Activated CD4-positive, alpha-beta T cell treated with anti-CD3 and anti-CD28 coated beads, Interleukin-10, Interleukin-2, amounts not matched to agents 100 ng/mL and 50 ng/mL, durations not matched to agents 16 hours and 8 hours (primary cell): ENCODE data around the gene TTC34.
"Not testable (repeated sequence)": the region's sequence is repeated elsewhere in the genome, so short reads cannot be mapped to it uniquely, and the experiment has no call there.

ENCODE experiments used
- DNase-seq: peaks from one replicate; pipeline ENCODE4 v3.0.0-alpha.2; 2020

The TTC34 gene

DNA sequence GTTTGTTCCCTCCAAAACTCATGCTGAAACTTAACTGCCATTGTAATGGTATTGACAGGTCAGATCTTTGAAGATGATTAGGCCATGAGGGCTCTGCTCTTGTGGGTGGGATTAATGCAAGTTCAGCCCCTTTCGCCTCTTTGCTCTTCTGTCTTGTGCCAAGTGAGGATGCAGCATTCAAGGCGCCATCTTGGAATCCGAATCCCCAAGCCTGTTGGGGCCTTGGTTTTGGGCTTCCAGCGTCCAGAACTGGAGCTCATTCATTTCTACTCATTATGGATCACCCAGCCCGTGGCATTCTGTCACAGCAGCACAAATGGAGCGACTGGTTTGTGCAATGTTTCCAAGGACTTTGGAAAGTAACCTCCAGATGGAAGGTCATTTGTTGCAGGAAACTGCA is 5.6 kb downstream of the TTC34 start:
- no peak for DNase-seq

DNA sequence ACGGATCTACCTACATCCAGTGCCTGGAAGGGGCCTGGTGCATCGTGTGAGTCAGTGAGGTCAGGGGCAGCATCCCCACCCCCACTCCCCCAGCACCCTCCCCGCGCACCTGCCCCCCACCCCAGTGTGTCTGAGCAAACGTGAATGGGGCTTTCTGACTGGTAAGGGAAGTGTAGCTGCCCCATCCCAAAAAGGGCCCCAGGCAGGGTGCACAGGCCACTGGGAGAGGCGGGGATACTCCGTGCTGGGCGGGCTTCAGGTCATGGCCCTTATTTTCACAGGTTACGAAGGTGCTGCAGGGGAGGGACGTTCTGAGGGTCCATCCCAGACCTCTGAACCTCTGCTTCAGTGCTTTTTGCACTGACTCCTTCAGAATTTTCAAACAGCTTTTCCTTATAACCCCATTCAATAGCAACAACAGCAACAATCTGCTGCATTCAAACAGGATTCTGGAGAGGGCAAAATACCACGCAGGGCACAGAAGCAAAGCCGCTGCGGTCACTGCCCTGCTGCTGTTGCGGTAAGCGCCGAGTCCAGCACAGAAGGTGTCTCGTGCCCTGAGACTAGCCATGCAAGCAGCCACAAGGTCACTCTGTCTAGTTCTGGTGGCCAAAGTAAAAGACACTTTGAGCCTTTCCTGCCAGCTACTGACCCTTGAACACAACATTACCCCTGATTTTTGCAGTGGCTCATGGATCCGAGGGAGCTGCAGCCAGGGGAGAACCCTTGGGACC is 10.3 kb downstream of the TTC34 start:
- DNase-seq = no peak

DNA sequence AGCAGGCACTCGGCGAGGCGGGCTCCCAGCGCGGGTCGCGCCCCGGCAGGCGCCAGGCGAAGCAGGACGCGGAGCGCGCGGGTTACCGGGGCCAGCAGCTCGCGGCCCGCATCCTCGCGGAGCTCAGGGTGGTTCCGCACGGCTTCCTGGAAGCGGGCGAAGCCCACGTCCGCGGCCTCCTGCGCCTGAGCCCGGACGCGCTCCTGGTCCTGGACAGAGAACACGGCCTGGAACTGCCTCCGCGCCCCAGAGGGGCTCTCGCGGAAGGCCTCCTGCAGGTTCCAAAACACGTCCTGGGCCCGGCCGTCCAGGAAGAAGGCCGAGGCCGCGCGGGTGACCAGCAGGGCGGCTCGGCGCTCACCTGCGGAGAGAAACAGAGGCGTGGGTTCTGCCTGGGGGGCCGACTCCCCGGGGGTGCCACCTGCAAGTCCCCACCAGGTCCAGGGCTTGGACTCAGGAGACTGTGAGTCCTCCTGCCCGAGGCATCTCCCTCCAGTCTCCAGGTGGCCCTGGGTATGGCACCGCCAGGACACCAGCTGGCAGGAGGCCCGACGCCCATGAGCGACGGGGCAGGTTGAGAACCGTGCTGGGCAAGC is 11.4 kb downstream of the TTC34 start:
- no peak for DNase-seq

DNA sequence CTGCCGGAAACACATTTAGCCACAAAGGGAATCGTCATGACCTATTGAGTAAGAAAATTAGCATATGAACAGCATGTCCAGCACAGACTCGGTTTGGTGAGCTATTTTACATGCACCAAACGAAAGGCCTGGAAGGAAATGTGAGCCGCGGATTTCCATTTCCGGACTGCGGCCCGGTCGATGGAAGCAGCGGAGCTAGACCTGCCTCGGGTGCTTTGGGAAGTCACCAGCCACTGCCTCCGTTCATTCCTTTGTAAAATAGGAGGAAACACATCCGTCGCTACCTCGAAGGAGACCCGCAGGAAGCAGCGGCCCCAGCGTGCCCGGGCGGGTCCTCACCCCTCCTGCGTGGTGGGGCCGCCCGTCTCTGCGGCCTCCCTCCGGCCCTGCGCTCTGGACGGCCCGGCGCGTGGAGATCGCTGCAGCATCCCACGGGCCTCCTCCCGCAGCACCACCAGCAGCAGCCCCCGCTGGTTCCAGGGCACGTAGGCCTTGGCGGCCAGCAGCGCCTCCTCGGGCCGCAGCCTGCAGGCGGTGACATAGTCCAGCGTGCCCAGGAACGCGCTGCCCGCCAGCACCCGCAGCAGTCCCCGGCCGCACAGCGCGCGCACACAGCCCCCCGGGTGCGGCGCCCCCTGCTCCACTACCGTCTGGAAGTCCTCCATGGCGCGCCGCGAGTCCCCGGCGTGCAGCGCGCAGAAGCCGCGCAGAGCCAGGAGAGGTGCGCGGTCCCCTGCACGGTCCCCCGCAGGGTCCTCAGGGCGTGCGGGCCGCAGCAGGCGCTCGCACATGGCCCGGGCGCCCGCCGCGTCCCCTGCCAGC is 12.1 kb downstream of the TTC34 start:
- DNase-seq = no peak

DNA sequence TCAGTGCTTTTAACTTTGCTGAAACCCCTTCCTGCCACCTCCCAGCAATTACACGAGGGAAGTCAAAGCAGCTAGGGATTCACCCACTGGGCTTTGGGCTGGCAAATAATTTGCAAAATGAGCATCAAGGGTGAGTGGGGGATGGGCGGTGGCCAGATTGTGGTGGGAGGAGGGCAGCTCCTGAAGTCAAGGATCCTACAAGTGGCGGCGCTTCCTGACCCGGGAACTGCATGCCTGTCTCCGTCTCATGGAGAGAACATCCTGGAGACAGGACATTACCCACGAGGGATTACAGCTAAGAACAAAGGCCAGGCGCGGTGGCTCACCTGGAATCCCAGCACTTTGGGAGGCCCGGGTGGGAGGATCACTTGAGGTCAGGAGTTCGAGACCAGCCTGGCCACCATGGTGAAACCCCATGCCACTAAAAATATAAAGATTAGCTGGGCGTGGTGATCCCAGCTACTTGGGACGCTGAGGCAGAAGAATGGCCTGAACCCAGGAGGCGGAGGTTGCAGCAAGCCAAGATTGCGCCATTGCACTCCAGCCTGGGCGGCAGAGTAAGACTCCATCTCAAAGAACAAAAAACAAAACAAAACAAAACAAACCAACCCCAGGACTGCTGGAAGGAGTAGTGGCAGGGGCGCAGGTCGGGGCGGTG is 12.9 kb downstream of the TTC34 start:
- DNase-seq = no peak

DNA sequence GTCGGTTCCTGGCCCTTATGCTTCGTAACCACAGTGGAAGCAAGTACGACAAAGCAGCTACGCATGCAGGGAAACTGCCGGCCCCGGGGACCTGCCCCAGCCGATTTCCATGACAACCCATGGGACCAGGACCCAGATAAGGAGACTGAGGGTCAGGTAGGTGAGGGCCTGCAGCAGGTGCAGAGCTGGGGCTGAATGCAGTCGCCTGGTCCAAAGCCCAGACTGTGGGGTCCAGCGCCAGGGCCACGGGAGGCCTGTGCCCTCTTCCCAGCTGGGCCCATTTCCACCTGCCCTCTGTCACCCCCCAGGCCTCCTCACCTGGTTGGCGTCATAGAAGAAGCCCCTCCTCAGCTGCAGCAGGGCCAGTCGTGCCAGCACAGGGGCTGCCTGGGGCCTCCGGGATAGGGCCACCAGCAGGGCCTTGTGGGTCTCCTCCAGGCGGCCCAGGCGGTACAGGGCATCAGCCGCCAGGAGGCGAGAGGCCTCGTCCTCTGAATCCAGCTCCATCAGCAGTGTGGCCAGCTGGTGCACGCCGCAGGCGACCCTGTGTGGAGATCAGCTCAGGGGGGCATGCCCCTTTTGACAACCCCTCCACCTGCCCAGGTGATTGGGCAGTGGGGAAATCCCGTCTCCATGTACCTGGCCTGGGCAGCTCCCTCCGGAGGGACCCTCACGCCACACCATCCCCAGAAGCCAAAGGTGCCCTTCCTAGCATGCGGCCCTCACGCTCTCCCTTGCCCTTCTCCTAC is 14.2 kb downstream of the TTC34 start:
- DNase-seq = no peak

DNA sequence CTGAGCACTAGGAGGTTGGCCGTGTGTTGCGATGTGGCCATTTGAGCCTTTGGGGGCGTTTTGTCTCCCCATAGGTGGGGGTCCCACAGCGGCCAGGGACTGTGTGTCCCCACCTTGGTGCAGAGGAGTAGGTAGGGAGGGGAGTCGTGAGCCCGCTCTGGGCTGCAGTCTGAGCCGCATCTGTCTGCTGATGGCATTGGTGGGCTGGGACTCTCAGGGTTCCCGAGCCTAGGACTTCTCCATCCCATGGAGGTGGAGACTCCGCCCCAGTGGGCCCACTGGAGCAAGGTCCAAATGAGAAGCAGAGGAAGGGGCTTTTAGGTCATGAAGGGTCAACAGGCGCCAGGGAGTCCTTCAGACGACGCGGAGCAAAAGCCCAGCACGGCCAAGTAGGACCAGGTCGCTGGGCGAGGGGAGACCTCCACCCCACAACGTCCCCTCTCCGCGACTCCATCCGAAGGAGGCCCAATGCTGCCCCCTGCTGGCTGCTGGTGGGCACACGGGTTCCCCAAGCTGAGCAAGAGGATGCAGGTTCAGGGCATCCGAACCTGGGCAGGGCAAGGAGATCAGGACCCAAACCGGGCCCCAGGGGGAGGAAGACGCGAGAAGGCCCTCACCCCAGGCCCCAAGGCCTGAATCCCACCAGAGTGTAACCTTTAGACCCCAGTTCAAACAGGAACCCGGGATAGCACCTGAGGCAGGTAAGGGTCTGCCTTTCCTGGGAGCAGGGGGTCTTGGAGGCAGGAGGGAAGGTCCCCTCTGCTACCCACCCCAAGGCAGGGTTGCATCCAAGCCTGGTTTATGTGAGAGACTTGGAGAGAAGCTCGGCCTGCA is 14.9 kb downstream of the TTC34 start:
- DNase-seq = peak; percentile 62

DNA sequence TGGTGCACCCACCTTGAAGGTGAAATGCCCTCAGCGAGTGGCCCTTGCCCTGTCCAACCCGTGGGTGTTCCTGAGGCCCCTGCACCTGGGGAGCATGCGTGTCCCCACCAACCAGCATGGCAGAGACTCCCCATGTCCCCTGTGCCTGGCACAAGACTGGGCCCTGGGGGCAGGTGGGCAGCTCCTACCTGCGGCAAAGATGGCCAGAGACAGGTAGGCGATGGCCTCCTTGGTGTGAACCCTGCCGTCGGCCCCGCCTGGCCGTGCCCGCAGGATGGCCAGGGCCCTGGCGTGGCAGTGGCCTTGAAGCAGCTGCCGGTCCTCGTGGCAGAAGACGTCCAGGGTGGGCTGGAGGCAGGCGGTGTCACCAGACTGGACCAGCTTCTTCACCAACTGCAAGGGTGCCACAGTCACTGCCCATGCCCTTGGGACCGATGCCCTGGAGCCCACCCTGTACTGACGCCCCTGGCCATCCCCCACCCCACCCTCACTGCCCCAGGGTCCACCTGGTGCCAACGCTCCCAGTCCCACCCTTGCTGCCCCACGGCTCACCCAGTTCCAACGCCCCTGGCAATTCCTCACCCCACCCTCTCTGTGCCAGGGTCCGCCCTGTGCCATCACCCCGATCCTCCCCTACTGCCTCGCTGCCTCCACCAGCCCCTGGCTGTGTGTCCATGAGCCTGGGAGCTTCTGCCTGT is 15.7 kb downstream of the TTC34 start:
- DNase-seq = no peak

DNA sequence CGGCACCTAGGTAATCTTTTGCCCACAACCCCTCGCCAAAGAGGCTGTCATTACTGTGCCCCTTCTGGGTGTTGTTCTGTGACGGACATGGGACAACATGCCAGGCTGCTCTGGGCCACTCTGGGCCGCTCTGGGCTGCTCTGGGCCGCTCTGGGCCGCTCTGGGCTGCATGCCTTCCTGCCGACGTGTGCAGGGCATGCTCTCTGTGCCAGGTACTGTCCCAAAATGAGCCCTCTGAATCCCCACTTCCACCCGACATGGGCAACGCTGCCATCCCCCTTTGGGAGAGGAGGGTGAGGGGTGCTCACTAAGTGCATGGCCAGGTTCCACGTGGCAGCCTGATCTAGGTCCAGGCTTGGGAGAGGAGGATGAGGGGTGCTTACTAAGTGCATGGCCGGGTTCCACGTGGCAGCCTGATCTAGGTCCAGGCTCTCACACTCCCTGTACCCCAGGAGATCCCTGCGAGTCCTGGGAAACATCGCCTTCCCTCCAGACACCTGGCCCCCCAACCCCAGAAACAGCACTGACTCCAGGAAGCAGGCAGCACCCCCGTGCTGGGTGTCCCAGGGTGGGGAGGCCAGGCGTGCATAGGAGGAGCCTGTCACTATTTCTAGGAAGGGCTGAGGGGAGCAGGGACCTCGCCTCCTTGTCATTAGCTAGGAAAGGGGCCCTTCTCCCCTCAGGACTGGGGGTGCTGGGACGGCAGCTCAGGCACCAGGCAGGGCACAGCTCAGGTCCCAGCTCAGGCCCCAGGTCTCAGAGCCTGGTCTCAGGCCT is 16.5 kb downstream of the TTC34 start:
- no peak for DNase-seq

DNA sequence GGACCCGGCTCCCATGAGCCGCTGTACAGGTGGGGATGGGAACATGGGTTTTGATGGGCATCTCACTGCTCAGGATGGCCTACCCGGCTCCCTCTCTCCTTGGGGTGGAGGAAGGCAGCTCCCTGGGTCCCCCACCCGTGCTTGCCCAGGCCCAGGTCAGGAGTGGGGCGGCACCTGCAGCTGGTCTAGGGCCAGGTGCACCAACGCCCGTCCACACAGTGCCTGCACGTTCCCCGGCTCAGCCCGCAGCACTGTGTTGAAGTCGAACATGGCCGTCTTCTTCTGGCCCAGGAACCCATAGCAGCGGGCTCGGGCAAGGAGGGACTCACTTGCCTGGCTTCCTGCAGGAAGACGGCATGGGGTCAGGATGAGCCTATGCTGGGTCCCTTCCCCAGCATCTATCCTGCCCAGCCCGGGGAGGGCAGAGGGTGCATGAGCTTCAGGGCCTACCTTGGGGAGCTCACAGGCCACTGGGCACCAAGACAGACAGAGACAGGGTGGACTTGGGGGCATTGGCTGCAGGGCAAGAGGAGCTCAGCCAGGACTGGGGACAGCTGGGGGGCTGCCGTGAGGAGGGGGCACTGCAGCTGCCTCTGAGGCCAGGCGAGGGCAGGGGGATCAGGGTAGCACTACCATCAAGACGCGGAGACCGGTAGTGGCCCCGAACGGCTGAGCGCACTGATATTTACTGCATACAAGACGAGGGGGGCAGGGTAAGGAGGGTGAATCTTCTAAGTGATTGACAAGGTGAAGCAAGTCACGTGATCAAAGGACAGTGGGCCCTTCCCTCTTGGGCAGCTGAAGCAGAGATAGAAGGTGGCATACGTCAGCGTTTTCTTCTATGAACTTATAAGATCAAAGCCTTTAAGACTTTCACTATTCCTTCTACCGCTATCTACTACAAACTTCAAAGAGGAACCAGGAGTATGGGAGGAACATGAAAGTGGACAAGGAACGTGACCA is 17.8 kb downstream of the TTC34 start:
- DNase-seq = no peak

DNA sequence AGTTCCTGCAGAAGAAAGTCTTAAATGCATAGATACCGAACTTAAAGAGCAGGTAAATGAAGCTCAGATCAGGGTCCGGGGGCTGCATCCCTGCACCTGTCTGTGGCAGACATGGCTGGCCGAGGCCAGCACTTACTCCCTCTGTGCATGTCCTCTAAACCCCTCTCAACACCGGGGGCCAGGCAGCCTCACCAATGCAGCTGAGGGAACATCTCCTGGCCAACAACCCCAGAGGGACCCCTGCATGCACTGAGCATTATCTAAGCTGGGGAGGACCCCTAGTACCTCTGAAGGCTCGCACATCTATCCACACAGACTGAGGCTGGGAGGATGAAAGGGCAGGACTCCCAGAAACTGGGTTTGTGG is 18.4 kb downstream of the TTC34 start:
- no peak for DNase-seq

DNA sequence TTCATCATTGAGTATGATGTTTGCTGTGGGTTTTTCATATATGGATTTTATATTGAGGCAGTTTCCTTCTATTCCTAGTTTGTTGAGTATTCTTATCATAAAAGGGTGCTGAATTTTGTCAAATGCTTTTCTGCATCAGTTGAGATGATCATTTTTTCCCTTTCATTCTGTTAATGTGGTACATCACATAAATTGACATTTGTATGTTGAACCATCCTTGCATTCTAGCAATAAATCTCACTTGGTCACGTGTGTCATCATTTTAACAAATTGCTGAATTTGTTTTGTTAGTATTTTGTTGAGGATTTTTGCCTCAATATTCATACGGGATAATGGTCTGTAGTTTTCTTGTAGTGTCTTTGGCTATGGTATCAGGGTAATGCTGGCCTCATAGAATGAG is 19.9 kb downstream of the TTC34 start:
- DNase-seq = no peak

DNA sequence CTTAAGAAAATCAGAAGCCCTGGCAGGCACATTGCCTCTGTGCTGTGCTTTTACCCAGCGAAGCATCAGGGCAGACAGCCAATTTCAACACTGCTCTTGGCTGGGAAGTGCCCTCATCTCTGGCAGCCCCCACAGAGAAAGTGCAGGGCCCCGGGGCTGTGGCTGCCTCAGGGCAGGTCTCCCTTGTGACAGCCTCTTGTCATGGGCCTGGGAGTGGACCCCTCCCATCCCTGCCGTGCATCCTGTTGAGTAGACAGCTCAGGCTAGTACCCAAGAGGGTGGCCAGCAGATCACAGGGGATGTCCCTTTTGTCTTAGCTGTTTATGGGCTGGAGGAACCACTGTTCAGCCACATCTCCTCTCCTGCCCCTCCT is 23.3 kb downstream of the TTC34 start:
- no peak for DNase-seq

DNA sequence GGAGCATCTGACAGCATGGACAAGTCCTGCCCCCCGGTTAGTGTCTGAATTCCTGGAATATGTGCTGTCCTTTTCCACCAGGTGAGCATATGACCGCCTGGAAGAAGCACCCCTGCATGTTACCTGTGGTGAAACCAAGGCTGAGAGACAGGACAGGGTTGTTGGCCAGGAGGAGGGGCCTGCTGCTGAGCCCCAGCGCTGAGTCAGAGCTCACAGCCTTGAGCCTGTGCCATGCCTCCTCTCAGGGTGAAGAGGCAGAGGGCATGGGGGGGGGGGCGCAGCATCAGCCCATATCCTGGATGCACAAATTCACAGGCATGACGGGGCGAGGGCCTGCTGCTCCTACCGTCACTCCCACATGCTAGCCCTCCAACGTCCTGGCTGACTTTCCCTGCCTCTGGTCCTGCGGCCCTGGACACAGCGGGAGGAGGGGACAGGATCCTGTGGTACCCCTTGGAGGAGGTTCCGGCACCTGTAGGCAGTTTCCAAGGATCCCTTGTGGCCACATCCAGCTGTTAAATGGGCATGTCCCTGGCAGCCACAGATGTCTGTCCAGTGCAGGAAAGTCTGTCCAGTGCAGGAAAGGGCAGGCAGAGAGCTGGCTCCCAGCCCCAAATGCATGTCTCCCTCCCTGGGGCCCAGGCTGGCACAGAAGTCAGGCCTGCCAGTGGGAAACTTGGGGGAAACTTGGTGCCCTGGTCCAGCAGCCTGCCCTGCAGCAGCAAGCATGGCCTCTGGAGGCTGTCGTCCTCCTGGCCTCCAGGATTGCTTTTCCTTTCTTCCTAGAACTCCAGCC is 23.9 kb downstream of the TTC34 start:
- no peak for DNase-seq

DNA sequence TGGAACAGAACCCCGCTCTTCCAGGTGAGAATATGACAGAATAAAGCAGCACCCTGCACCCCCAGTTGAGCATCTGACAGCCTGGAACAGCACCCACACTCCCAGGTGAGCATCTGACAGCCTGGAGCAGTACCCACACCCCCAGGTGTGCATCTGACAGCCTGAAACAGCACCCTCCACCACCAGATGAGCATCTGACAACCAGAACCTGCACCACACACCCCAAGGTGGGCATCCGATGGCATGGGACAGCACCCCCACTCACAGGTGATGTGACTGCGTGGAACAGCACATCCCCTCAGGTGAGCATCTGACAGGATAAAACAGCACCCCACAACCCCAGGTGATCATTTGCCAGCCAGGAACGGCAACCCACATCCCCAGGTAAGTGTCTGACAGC is 26.2 kb downstream of the TTC34 start:
- not testable (repeated sequence) for DNase-seq

DNA sequence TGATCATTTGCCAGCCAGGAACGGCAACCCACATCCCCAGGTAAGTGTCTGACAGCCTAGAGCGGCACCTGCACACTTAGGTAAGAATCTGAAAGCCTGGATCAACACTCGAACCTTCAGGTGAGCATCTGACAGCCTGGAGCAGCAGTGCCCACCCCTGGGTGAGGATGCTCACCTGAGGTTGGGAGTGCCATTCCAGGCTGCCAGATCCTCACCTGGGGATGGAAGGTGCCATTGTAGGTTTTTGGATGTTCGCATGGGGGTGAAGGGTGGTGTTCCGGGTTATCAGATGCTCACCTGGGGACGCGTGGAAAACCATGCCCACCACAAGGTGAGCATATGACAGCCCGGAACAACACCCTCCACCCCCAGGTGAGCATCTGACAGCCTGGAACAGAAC is 33.4 kb downstream of the TTC34 start:
- DNase-seq = not testable (repeated sequence)

DNA sequence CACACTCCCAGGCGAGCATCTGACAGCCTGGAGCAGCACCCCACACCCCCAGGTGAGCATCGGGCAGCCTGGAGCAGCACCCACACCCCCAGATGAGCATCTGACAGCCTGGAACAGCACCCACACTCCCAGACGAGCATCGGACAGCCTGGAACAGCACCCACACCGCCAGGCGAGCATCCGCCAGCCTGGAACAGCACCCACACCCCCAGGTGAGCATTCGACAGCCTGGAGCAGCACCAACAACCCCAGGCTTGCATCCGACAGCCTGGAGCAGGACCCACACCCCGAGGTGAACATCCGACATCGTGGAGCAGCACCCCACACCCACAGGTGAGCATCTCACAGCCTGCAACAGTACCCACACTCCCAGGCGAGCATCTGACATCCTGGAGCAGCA is 42.1 kb downstream of the TTC34 start:
- DNase-seq = not testable (repeated sequence)

DNA sequence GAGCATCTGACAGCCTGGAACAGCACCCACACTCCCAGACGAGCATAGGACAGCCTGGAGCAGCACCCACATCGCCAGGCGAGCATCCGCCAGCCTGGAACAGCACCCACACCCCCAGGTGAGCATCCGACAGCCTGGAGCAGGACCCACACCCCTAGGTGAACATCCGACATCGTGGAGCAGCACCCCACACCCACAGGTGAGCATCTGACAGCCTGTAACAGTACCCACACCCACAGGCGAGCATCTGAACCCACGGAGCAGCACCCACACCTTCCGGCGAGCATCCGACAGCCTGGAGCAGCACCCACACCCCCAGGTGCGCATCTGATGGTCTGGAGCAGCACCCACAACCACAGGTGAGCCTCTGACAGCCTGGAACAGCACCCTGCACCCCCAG is 44.0 kb downstream of the TTC34 start:
- DNase-seq = not testable (repeated sequence)
